MCF 10A (cell line): ENCODE measurements around the gene RD3L. TPM values are rescaled to one million over a fixed set of nuclear protein-coding genes. Genes with fewer than 3 reads are reported as not detected.

Source experiments
- BruUV-seq: library from RNA; stranded (reverse); fragments of 400-500 nt; replicated peaks from 2 replicates; lab custom pipeline; 2021; lab: Mats Ljungman, UMichigan
- CTCF ChIA-PET: fragments of 300-600 bp; sonication (Branson Sonifier 250); formaldehyde crosslinking; extraction: SDS; loops from one replicate; lab custom pipeline; 2021; ENCODE audit warnings: antibody characterized with exemption, inconsistent platforms; lab: Yijun Ruan, JAX
- POLR2A ChIA-PET: fragments of 300-600, 350-650 bp; sonication (Branson Sonifier 250); formaldehyde crosslinking; extraction: SDS; loops from one replicate; lab custom pipeline; 2020; ENCODE audit warnings: antibody characterized with exemption, inconsistent platforms; lab: Yijun Ruan, JAX
- DNase-seq: peaks from one replicate; pipeline ENCODE4 v3.0.0-alpha.2; 2018; ENCODE audit not compliant: unreplicated experiment
- H3K27ac Mint-ChIP-seq: one replicate; pipeline ENCODE4 v1.8.0; 2022; ENCODE audit warnings: mild to moderate bottlenecking, low read depth, mixed read lengths; ENCODE audit not compliant: unreplicated experiment
- H3K27me3 Mint-ChIP-seq: one replicate; pipeline ENCODE4 v1.8.0; 2022; ENCODE audit warnings: mixed read lengths; ENCODE audit not compliant: insufficient read depth, unreplicated experiment
- H3K36me3 Mint-ChIP-seq: one replicate; pipeline ENCODE4 v1.8.0; 2022; ENCODE audit warnings: mild to moderate bottlenecking, moderate library complexity, mixed read lengths; ENCODE audit not compliant: insufficient read depth, unreplicated experiment
- H3K4me1 Mint-ChIP-seq: one replicate; pipeline ENCODE4 v1.8.0; 2022; ENCODE audit warnings: mixed read lengths; ENCODE audit not compliant: insufficient read depth, unreplicated experiment
- H3K4me3 Mint-ChIP-seq: one replicate; pipeline ENCODE4 v1.8.0; 2022; ENCODE audit warnings: mild to moderate bottlenecking, moderate library complexity, mixed read lengths; ENCODE audit not compliant: unreplicated experiment
- H3K9me3 Mint-ChIP-seq: one replicate; pipeline ENCODE4 v1.8.0; 2022; ENCODE audit warnings: mixed read lengths; ENCODE audit not compliant: unreplicated experiment
- CTCF ChIP-seq: fragments of 200-600 bp; IDR thresholded peaks from one replicate; pipeline ENCODE4 v1.8.0; 2022; ENCODE audit warnings: antibody characterized with exemption, mild to moderate bottlenecking; ENCODE audit not compliant: unreplicated experiment
- intact Hi-C: fragments of 100-400 bp; cut with micrococcal nuclease; formaldehyde crosslinking; loops from 2 replicates; pipeline ENCODE4 v1.14.1; 2022
- total RNA-seq: library from RNA; stranded (reverse); gene quantifications from 2 replicates; pipeline ENCODE4 v1.2.3, GENCODE V29; 2022

RD3L gene
- total RNA-seq, 1 experiment from 2014 or later, result not detected

DNA sequence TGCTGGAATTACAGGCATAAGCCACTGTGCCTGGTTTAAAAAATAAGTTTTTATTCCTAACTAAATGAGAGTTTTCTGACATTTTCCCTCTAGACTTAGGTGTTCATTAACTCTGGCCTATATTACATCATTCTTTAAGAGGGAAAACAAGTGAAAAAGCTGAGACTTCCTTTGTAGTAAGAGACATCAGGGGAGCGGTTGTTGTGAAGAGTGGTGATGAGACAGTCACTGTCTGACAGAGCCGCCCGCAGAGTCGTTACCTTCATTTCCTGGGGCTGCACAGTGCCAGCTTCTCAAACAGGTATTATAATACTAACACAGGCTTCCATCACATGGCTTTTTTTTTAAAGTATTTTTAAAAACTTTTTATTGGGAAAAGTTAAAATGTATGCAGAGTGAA lies 33.7 kb downstream of the RD3L start:
- DNase-seq, result no peak
- ChIA-PET CTCF (interaction anchor here (0.9 to 10.4 kb wide), 3 partner anchors 33 to 102 kb away, joined by 4 to 121 read pairs (median 9); no protein-coding TSS in a partner anchor), POLR2A (no interaction called here)
- Mint-ChIP-seq H3K27me3 (no peaks in the 10 kb centered on the region), H3K4me1 (peaks cover 7% of the 10 kb centered on the region), H3K36me3 (peaks cover 32% of the 10 kb centered on the region), H3K27ac (no peak overlapping the region), H3K4me3 (no peak overlapping the region), H3K9me3 (no peaks in the 10 kb centered on the region)
- intact Hi-C loops, result no loop called here
- BruUV-seq, result no TSS peak
- TF ChIP-seq CTCF, result no peak

DNA sequence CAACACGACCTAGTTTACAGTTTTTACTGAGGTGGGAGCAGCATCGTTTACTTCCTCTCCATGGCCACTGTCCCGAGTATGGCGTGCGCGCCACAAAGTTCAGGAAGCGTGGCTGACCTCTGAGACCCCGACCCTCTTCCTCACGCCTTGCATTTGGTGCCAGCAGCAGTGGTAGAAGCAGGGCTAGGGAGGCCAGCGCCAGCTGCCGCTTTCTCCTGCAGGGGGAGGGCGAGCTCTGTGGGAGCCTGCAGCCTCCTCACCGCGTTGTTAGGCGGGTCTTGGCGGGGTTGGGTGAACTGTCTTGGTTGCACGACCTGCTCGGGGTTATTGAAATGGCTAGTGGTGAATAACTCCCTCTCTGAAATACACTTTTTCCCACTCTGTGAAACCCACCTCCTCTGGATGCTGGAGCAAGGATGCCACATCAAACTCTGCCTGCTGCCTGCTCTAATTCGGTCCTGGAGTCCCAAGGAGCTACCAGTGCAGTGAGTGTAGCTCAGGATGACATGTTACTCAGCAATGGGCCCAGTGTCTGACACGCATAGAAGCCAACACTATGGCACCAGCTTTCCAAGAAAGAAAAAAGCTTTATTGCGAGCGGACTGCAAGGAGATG lies 36.4 kb downstream of the RD3L start:
- CTCF ChIA-PET, result interaction anchor here (0.6 to 3.2 kb wide), 5 partner anchors 15 to 101 kb away, joined by 3 to 11 read pairs (median 5); a partner anchor contains a TSS
- Mint-ChIP-seq H3K4me1 (peaks cover 7% of the 10 kb centered on the region), H3K9me3 (no peaks in the 10 kb centered on the region), H3K27ac (no peak overlapping the region), H3K27me3 (no peaks in the 10 kb centered on the region), H3K36me3 (peaks cover 12% of the 10 kb centered on the region), H3K4me3 (no peak overlapping the region)
- POLR2A ChIA-PET, result interaction anchor here (1.4 kb wide), 1 partner anchor 37 kb away, joined by 3 read pairs; no protein-coding TSS in a partner anchor
- intact Hi-C loops, result no loop called here
- BruUV-seq, result no TSS peak
- DNase-seq, result no peak
- no peak for TF ChIP-seq CTCF

GRCh38 chr14:103904493-103905107 lies 37.7 kb downstream of the RD3L start:
- POLR2A ChIA-PET, result interaction anchor here (1.0 to 1.1 kb wide), 2 partner anchors 37 to 113 kb away, joined by 3 read pairs; no protein-coding TSS in a partner anchor
- intact Hi-C loops, result no loop called here
- Mint-ChIP-seq H3K9me3 (no peaks in the 10 kb centered on the region), H3K36me3 (peaks cover 5% of the 10 kb centered on the region), H3K27ac (no peak overlapping the region), H3K4me1 (no peaks in the 10 kb centered on the region), H3K27me3 (no peaks in the 10 kb centered on the region), H3K4me3 (no peak overlapping the region)
- TF ChIP-seq CTCF, result no peak
- no peak for DNase-seq
- CTCF ChIA-PET, result interaction anchor here (0.6 to 3.2 kb wide), 5 partner anchors 17 to 99 kb away, joined by 3 to 16 read pairs (median 7); a partner anchor contains a TSS
- no TSS peak for BruUV-seq

GRCh38 chr14:103899833-103900232 lies 42.5 kb downstream of the RD3L start:
- no peak for TF ChIP-seq CTCF
- H3K4me1 Mint-ChIP-seq, result peaks cover 9% of the 10 kb centered on the region
- peaks cover 8% of the 10 kb centered on the region for H3K9me3 Mint-ChIP-seq
- intact Hi-C loops, result no loop called here
- ChIA-PET POLR2A (interaction anchor here (0.8 to 1.6 kb wide), 2 partner anchors 10 to 176 kb away, joined by 4 to 7 read pairs; no protein-coding TSS in a partner anchor), CTCF (interaction anchor here (0.8 to 2.6 kb wide), 17 partner anchors 10 to 189 kb away, joined by 3 to 22 read pairs (median 4); no protein-coding TSS in a partner anchor)
- no peaks in the 10 kb centered on the region for H3K27me3 Mint-ChIP-seq
- no TSS peak for BruUV-seq
- no peak overlapping the region for H3K27ac Mint-ChIP-seq
- H3K36me3 Mint-ChIP-seq, result no peaks in the 10 kb centered on the region
- H3K4me3 Mint-ChIP-seq, result no peak overlapping the region
- DNase-seq, result no peak
